Urinary bladder (tissue), 4 donors: ENCODE results near the gene GHR. TPM values are rescaled to one million over a fixed set of nuclear protein-coding genes. Genes with fewer than 3 reads are reported as not detected.

Source experiments
- DNase-seq: peaks from one replicate; pipeline ENCODE4 v3.0.0-alpha.2; 2015; ENCODE audit errors: extremely low spot score
- H3K27ac ChIP-seq: one replicate; pipeline ENCODE4 v1.5.1; 2013; ENCODE audit warnings: low read depth, mild to moderate bottlenecking, moderate library complexity
- H3K36me3 ChIP-seq: one replicate; pipeline ENCODE4 v1.6.1; 2013; ENCODE audit warnings: mild to moderate bottlenecking, moderate library complexity; ENCODE audit not compliant: insufficient read depth
- H3K4me1 ChIP-seq: one replicate; pipeline ENCODE4 v1.6.1; 2013; ENCODE audit warnings: mild to moderate bottlenecking, moderate library complexity; ENCODE audit not compliant: insufficient read depth
- H3K4me3 ChIP-seq: one replicate; pipeline ENCODE4 v1.5.1; 2013; ENCODE audit warnings: low read depth, low read length
- WGBS: extraction: QIAGEN DNeasy Blood & Tissue Kit; methylation state at CpG from one replicate; pipeline ENCODE4 v1.1.7; 2013; 5-methylcytosine and 5-hydroxymethylcytosine counted together
- polyA plus RNA-seq: library from polyadenylated mRNA; stranded (reverse); fragments of 200-250 nt; gene quantifications from one replicate; pipeline ENCODE4 v1.2.3, GENCODE V29; 2013
- total RNA-seq: library from RNA; depleted of rRNA; stranded (reverse); fragments of >200 nt; gene quantifications from one replicate; pipeline ENCODE4 v1.2.3, GENCODE V29; 2014
- donor health status: healthy with polysubstance abuse.
- donor health status: healthy.

Gene GHR
- total RNA-seq (34.6 TPM), polyA plus RNA-seq (10.1 TPM)

DNA sequence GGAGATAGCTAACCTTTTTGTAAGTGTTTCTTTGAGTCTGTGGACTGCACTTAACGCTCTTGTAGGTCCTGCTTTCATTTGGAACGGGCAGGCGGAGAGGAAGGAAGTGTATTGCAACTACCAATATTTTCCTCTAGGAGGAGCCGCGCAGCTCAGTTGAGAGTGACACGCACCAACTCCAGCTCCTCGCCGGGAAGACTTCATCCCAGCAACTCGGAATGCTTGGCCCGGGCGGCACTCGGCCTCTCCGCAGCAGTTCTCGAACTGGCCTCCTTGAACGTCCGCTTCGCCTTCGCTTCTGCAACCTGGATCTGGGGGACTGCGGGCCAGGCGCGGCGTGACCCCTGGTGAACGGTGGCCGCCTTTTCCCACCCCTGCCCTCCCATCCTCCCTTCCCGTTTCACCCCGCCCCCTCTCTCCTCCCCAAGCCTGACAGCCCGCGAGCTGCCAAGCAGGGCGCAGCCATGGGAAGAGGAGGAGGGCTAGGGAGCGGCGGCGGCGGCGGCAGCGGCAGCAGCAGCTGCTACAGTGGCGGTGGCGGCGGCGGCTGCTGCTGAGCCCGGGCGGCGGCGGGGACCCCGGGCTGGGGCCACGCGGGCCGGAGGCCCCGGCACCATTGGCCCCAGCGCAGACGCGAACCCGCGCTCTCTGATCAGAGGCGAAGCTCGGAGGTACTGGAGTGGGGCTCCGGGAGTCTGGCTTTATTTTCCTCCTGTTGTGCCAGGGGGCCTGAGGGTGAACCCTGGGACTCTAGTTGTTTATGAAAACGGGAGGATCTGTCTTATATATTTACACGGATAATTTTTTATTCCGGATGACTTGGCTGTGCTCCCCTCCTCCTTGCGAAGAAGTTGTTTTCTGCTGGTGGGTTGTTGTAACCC, at the start of gene GHR:
Gene GHR (plus strand): TSS at position 155 of the 881 bp plus-strand sequence. CDS start 142,436 bp downstream, outside the sequence.
- DNase-seq = peak; percentile 79
- H3K27ac ChIP-seq = peak within 1 kb of the TSS; percentile 78
- peak within 1 kb of the TSS; percentile 80 for H3K4me3 ChIP-seq
- no peaks in the 10 kb centered on the region for H3K36me3 ChIP-seq
- WGBS = under 1% methylated on average over 60 of the region's 60 CpGs
- no peaks in the 10 kb centered on the region for H3K4me1 ChIP-seq

DNA sequence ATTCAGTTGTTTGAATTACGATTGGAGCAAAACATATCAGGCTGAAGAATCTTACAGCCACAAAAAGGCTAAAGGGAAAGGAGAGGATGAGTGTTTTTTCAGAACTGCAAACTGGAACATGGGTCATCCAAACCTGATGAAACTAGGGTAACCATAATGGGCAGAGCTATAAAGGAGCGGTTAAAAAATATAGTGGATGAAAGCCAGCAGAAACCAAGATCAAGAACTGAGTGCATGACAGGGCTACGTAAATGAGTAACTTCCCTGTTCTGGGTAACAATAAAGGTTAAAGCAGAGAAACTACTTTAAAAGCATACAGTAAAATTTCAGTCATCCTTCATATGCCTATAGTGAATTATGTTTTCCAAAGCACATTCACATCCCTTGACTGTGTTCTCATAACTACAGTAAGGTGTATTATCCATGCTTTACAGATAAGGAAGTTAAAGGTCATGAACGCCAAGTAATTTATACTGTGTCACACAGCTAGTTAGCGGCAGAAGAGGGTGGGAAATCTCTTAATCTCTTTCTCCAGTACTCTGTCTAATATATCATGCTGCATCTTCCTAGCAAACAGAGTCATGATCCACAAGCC, 48.5 kb upstream of the GHR start:
- H3K36me3 ChIP-seq = no peaks in the 10 kb centered on the region
- 69% methylated on average over 5 of the region's 5 CpGs for WGBS
- no peaks in the 10 kb centered on the region for H3K4me1 ChIP-seq
- no peak overlapping the region for H3K4me3 ChIP-seq
- DNase-seq = no peak
- H3K27ac ChIP-seq = no peak overlapping the region

DNA sequence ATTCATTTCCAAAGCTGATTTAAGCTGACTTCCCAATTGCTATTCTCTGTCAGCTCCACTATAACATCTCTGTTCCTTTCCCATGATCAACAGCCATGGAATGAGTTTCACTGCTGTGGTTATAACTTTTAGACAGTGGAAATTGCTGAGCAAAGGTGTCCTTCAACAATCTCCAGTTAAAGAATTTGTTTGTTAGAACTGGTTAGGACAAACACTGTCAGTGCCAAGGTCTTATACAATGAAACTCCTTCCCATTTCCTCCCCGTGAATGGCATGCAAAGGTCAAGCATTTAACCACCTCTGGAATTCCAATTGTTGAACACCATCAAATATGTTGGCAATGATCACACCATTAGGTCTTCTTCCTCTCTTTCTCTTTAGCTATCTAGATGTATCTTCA, 45.7 kb upstream of the GHR start:
- H3K4me3 ChIP-seq = no peak overlapping the region
- WGBS = 23% methylated on average over 1 of the region's 1 CpG
- no peak for DNase-seq
- no peak overlapping the region for H3K27ac ChIP-seq
- H3K36me3 ChIP-seq = no peaks in the 10 kb centered on the region
- no peaks in the 10 kb centered on the region for H3K4me1 ChIP-seq

DNA sequence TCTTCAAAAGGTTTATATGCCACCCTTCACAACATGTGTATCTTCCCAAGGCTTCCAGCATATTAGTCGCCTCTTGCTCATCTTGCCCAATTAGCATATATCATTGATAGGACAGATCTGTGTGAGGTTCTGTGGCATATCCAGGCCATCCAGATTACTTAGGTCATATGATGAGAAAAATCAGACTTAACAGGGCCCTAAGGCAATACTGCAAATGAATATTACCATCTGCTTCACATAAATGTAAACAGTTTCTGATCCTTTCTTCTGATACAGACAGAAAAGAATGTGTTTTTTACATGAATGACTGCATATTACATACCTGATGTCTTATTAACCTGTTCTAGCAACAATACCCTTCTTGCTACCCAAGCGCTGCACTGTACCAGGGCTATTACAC, 41.3 kb upstream of the GHR start:
- H3K4me1 ChIP-seq = no peaks in the 10 kb centered on the region

DNA sequence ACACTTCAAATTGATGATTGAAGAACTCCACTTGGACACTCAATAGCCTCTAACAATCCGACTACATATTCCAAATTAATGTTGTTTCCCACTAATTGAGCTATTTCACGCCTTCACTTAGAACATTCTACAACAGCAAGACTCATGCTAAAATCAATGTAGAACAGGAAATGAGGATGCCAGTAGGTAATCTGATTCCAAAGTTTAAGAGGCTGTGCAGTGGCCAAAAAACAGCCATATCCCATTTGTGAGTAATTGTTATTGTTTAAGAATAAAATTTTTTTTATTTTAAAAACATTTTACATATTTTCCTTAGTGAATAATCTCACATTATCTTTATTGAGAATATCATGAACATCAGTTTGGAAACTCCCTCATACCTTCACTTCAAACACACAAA, 35.7 kb upstream of the GHR start:
- Histone ChIP-seq H3K36me3 (no peaks in the 10 kb centered on the region), H3K4me1 (no peaks in the 10 kb centered on the region), H3K4me3 (no peak overlapping the region), H3K27ac (no peak overlapping the region)
- WGBS = 87% methylated on average over 2 of the region's 2 CpGs
- no peak for DNase-seq

More for the DNA sequence above, 41.3 kb upstream of the GHR start:
- no peak for DNase-seq
- Histone ChIP-seq H3K36me3 (no peaks in the 10 kb centered on the region), H3K27ac (no peak overlapping the region), H3K4me3 (no peak overlapping the region)
- 92% methylated on average over 2 of the region's 2 CpGs for WGBS

DNA sequence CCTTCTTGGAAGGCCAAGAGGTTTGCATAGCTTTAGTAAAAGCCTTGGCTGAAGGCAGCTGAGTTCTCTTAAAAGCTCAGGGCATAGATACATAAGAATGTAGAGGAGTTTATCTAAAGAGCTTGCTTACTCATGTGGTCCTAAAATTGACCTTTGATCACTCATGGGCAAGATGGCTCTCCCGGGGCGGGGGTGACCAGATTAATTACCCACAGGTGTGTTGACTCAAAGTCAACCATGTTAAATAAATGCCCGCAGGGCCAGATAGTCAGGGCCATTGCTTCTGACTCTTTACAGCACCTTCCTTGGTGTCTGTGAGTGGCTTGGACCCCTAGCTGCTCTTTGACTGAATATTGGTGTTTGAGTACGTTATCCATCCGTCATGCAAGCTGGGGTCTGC, 33.1 kb upstream of the GHR start:
- no peaks in the 10 kb centered on the region for H3K36me3 ChIP-seq
- H3K27ac ChIP-seq = no peak overlapping the region
- 82% methylated on average over 5 of the region's 5 CpGs for WGBS
- no peak for DNase-seq
- no peak overlapping the region for H3K4me3 ChIP-seq
- no peaks in the 10 kb centered on the region for H3K4me1 ChIP-seq

DNA sequence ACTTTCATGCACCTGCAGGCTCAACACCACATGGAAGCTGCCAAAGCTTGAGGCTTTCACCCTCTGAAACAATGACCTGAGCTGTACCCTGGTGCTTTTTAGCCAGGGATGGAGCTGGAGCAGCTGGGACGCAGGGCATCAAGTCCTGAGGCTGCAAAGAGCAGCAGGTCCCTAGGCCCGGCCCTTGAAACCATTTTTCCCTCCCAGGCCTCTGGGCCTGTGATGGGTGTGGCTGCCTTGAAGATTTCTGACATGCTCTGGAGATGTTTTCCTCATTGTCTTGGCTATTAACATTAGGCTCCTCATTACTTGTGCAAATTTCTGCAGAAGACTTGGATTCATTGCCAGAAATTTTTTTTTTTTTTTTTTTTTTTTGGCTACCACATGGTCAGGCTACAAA, 30.3 kb upstream of the GHR start:
- DNase-seq = no peak
- Histone ChIP-seq H3K4me1 (no peaks in the 10 kb centered on the region), H3K36me3 (no peaks in the 10 kb centered on the region), H3K4me3 (no peak overlapping the region), H3K27ac (no peak overlapping the region)
- WGBS = 84% methylated on average over 2 of the region's 2 CpGs

DNA sequence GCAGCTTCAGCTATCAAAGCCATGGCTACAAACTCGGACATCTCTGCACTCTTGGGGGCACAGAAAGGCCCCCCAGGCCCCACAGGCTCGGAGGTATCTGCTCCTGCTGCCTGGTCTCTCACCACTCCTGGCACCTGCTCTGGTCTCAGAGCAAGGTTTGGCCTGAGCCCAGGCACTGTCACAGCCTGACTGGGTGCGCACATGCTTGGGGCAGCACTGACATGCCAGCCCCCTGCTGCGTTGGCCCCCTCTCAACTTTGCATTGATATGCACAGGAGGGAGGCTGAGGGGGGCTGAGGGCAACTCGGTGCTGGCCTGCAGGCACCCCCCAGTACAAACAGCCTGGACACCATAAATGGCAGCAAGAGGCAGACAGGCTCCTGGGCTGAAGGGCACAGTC, 27.1 kb upstream of the GHR start:
- 84% methylated on average over 5 of the region's 5 CpGs for WGBS
- H3K36me3 ChIP-seq = no peaks in the 10 kb centered on the region
- no peak for DNase-seq
- H3K27ac ChIP-seq = no peak overlapping the region
- H3K4me3 ChIP-seq = no peak overlapping the region
- no peaks in the 10 kb centered on the region for H3K4me1 ChIP-seq

DNA sequence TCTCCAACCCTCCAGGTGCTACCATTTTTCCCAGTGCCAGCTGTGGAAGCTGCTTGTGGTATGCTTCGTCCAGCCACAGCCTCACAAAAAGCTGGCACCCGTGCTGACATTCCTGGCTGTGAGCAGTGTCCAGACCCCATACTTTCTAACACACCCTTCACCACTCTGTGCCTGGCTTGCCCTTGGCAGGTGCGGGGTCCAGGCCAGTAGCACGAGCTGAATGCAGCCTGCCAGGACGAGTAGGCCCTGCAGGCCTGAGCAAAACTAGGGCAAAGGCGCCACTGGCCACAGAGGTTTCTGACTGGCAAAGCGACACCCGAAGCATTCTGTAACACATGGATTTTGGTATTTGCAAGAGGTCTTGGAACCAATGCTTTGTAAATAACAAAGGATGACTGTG, 26.0 kb upstream of the GHR start:
- Histone ChIP-seq H3K36me3 (no peaks in the 10 kb centered on the region), H3K27ac (no peak overlapping the region), H3K4me3 (no peak overlapping the region), H3K4me1 (no peaks in the 10 kb centered on the region)
- WGBS = 87% methylated on average over 8 of the region's 8 CpGs
- no peak for DNase-seq

DNA sequence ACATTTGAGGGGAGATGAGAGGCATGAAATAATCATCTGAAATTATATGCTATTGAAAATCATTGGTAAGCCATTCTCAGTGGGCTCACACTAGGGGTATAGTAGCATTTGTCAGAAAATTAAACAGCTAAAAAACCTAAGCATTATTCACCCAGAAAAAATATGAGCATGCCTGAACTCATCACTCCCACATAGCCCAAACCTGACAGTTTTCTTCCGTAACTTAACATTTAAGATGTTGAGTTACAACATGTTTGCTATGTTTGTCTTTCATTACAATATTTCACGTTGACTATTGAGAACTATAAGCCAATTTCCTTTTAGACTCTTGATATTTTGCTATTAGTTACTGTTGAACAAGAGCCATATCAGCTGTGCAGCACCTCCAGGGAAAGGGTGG, 23.5 kb upstream of the GHR start:
- Histone ChIP-seq H3K4me1 (no peaks in the 10 kb centered on the region), H3K36me3 (no peaks in the 10 kb centered on the region), H3K27ac (no peak overlapping the region), H3K4me3 (no peak overlapping the region)
- DNase-seq = no peak
- WGBS = 64% methylated on average over 2 of the region's 2 CpGs

DNA sequence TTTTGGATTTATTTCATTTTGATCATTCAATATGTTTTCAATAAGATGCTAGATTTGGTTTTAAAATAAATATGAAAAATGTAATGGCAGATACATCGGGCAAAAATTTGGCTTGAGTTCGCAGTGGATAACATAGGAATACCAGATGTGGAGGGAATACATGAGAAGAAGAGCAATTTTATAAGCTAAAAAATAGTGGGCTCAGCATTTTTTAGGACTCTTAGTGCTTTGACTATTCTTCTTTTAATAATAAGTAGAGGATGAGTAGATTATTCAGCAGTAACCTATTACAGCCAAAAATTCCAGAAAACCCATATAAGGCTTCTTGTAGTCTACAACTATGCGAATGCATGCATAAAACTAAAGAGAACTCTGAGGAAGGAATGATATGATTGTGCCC, 22.8 kb upstream of the GHR start:
- Histone ChIP-seq H3K4me3 (no peak overlapping the region), H3K27ac (no peak overlapping the region), H3K4me1 (no peaks in the 10 kb centered on the region), H3K36me3 (no peaks in the 10 kb centered on the region)
- no peak for DNase-seq
- WGBS = 89% methylated on average over 3 of the region's 3 CpGs

DNA sequence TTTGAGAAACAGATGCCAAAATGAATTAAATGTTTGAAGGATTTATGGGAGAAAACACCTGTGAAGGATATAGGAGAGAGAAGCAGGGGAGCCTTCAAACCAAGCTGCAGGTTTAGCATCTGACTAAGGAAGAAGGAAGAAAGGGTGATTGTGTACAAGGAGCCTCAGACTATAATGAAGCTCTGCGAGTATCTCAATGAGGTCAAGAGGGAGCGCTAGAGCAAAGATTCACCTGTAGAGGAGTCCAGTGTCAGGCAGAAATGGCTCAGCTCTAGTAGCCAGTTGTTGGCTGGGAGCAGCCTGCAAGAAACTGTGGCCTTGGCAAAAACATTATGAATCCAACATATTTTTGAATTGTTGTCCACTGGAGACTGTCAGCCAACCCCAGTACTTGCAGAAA, 20.0 kb upstream of the GHR start:
- Histone ChIP-seq H3K27ac (no peak overlapping the region), H3K4me1 (no peaks in the 10 kb centered on the region), H3K36me3 (no peaks in the 10 kb centered on the region), H3K4me3 (no peak overlapping the region)
- DNase-seq = no peak
- 93% methylated on average over 2 of the region's 2 CpGs for WGBS

DNA sequence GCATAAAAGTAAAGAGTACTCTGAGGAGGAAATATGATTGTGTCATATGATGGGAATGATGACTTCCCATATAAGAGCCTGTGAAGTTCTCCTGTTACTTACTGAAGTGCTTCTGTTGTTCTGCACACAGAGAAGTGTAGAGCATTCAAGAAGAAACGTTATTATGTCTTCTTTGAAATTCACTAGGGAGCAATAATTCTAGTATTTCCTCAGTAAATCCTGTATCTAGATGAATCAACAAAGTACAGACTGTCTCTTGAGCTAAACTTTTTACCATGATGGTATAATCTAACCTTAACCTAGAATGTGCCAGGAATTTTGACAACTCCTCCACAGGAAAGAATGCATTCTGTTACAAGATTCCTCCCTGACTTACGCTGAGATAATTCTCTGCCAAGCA, 18.9 kb upstream of the GHR start:
- no peaks in the 10 kb centered on the region for H3K36me3 ChIP-seq
- no peak for DNase-seq
- H3K27ac ChIP-seq = no peak overlapping the region
- WGBS = 32% methylated on average over 2 of the region's 2 CpGs
- no peak overlapping the region for H3K4me3 ChIP-seq
- H3K4me1 ChIP-seq = no peaks in the 10 kb centered on the region

DNA sequence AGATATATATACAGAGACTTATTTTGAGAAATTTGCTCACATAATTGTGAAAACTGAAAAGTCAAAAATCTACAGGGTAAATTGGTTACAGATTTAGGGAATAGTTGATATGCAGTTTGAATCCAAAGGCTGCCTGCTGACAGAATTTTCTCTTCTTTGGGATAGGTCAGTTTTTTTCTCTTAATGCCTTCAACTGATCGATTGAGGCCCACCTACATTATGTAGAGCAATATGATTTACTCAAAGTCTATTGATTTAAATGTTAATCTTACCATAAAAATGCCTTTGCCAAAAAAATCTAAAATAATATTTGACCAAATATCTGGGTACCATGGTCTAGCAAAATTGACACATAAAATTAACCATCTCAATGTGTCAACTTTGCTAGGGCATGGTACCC, 3.9 kb upstream of the GHR start:
- WGBS = 94% methylated on average over 1 of the region's 1 CpG
- H3K4me3 ChIP-seq = no peak overlapping the region
- no peaks in the 10 kb centered on the region for H3K36me3 ChIP-seq
- H3K4me1 ChIP-seq = no peaks in the 10 kb centered on the region
- no peak overlapping the region for H3K27ac ChIP-seq
- DNase-seq = no peak
